ENCODE data around the gene UQCC2. TPM values are rescaled to one million over a fixed set of nuclear protein-coding genes. Genes with fewer than 3 reads are reported as not detected.

UQCC2 gene
- total and polyA plus RNA-seq, 2 donors (not counting 1 experiment from before 2014, with no cell fraction given), result 13.2 to 16.6 TPM

DNA sequence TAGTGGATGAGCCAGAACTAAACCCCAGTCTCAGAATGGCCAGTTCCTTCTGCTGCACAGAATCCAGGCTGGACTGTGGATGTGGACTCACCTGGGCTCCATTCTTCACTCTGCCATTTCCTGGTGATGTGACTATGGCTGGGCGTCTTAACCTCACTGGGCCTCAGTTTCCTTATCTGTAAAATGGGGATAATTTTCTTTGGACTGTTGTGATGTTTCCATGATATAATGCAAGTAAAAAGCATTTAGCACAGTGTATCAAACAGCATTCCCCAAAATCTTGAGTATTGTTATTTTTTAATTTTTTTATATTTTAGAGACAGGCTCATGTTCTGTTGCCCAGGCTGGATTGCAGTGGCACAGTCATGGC, 41.1 kb upstream of the UQCC2 start:
- intact Hi-C loops (cut with micrococcal nuclease), result no loop called here

More for the DNA sequence above, 41.1 kb upstream of the UQCC2 start:
- CTCF ChIA-PET, result no interaction called here
- no peak overlapping the region for H3K27ac Mint-ChIP-seq
- no CpG with 5 or more reads among the region's 1 CpG for WGBS (ENCODE audit: insufficient coverage)
- Histone ChIP-seq H3K27ac (ENCODE audit: low read length in 2 of 2) (no peak overlapping the region), H4K20me1 (ENCODE audit: control insufficient read depth, insufficient read depth, low read length, poor library complexity, severe bottlenecking) (no peaks in the 10 kb centered on the region), H3K4me2 (replicated peaks; ENCODE audit: low read depth, low read length, poor library complexity, severe bottlenecking) (no peak overlapping the region), H3K27me3 (replicated peaks in 1 of 4; ENCODE audit: control extremely low read depth in 1 of 4, control insufficient read depth in 3 of 4, insufficient read depth in 4 of 4, low read length in 3 of 4) (peaks cover 0 to 7% (median 2%) of the 10 kb centered on the region in 4 experiments), H3K9ac (ENCODE audit: low read length) (no peak overlapping the region), H2AFZ (ENCODE audit: insufficient read depth, low read depth, low read length, poor library complexity, severe bottlenecking) (no peak overlapping the region), H3K4me3 (ENCODE audit: control extremely low read depth in 1 of 5, extremely low read depth in 1 of 5, insufficient read depth in 1 of 5, low read depth in 2 of 5, low read length in 4 of 5) (no peak overlapping the region), H3K79me2 (ENCODE audit: control insufficient read depth, insufficient read depth, low read length) (no peaks in the 10 kb centered on the region), H3K4me1 (ENCODE audit: control insufficient read depth in 2 of 2, insufficient read depth in 2 of 2, low read length in 2 of 2) (peaks cover 0 to 3% of the 10 kb centered on the region in 2 donors), H3K36me3 (replicated peaks in 1 of 2; ENCODE audit: control extremely low read depth in 1 of 2, control insufficient read depth in 1 of 2, extremely low read depth in 1 of 2, insufficient read depth in 2 of 2, low read length in 1 of 2) (no peaks in the 10 kb centered on the region), H3K9me3 (ENCODE audit: control extremely low read depth in 1 of 3, control insufficient read depth in 2 of 3, insufficient read depth in 1 of 3, low read length in 2 of 3) (no peaks in the 10 kb centered on the region)
- POLR2A ChIA-PET, result no interaction called here
- ATAC-seq (ENCODE audit: low read depth) (no peak), DNase-seq (no peak)
- H3K27me3 Mint-ChIP-seq, result peaks cover 30% of the 10 kb centered on the region
- peaks cover 2% of the 10 kb centered on the region for H3K4me1 Mint-ChIP-seq
- H3K9me3 Mint-ChIP-seq (ENCODE audit: insufficient read depth), result no peaks in the 10 kb centered on the region
- H3K4me3 Mint-ChIP-seq, result no peak overlapping the region
- TF ChIP-seq CTCF (IDR thresholded peaks at IDR 0.05), result no peak
- TF ChIP-seq EZH2 (IDR thresholded peaks at IDR 0.05; ENCODE audit: borderline replicate concordance, insufficient read depth, low read depth, low read length, poor library complexity, severe bottlenecking), result no peak

All from B cell (primary cell).